HUES6 (cell line): ENCODE results near the gene LAMA2.

Experiments
- H3K27ac ChIP-seq: 2 replicates; pipeline ENCODE4 v1.7.0; 2013; ENCODE audit warnings: low read depth, mild to moderate bottlenecking, low read length, inconsistent platforms
- H3K27me3 ChIP-seq: 2 replicates; pipeline ENCODE4 v1.6.1; 2013; ENCODE audit warnings: low read length; ENCODE audit not compliant: control insufficient read depth, insufficient read depth
- H3K36me3 ChIP-seq: 2 replicates; pipeline ENCODE4 v1.6.1; 2013; ENCODE audit warnings: low read length; ENCODE audit not compliant: control insufficient read depth, insufficient read depth
- H3K4me1 ChIP-seq: 2 replicates; pipeline ENCODE4 v1.6.1; 2013; ENCODE audit warnings: low read length; ENCODE audit not compliant: control insufficient read depth, insufficient read depth
- H3K4me3 ChIP-seq: 2 replicates; pipeline ENCODE4 v1.5.1; 2013; ENCODE audit warnings: low read depth, low read length
- H3K9ac ChIP-seq: one replicate; pipeline ENCODE4 v1.6.1; 2013; ENCODE audit warnings: mild to moderate bottlenecking, low read length
- H3K9me3 ChIP-seq: 2 replicates; pipeline ENCODE4 v1.6.1; 2013; ENCODE audit warnings: low read depth, low read length; ENCODE audit not compliant: control insufficient read depth, insufficient read depth

LAMA2 gene

GRCh38 chr6:129105035-129105434 lies 222.1 kb downstream of the LAMA2 start:
- Histone ChIP-seq H3K27me3 (no peaks in the 10 kb centered on the region), H3K9me3 (no peaks in the 10 kb centered on the region), H3K4me1 (peaks cover 11% of the 10 kb centered on the region), H3K4me3 (no peak overlapping the region), H3K9ac (no peak overlapping the region), H3K36me3 (no peaks in the 10 kb centered on the region), H3K27ac (no peak overlapping the region)

GRCh38 chr6:129105793-129106192 lies 222.9 kb downstream of the LAMA2 start:
- H3K4me3 ChIP-seq = no peak overlapping the region
- no peak overlapping the region for H3K27ac ChIP-seq

GRCh38 chr6:129108337-129108736 lies 225.4 kb downstream of the LAMA2 start:
- no peak overlapping the region for H3K9ac ChIP-seq
- H3K36me3 ChIP-seq = no peaks in the 10 kb centered on the region
- no peak overlapping the region for H3K27ac ChIP-seq
- H3K27me3 ChIP-seq = no peaks in the 10 kb centered on the region
- no peaks in the 10 kb centered on the region for H3K9me3 ChIP-seq
- peaks cover 11% of the 10 kb centered on the region for H3K4me1 ChIP-seq
- no peak overlapping the region for H3K4me3 ChIP-seq

More at GRCh38 chr6:129105793-129106192, 222.9 kb downstream of the LAMA2 start:
- Histone ChIP-seq H3K4me1 (peaks cover 11% of the 10 kb centered on the region), H3K27me3 (no peaks in the 10 kb centered on the region), H3K36me3 (no peaks in the 10 kb centered on the region), H3K9me3 (no peaks in the 10 kb centered on the region), H3K9ac (no peak overlapping the region)

- H3K4me3 ChIP-seq = no peak overlapping the region
- H3K27ac ChIP-seq = no peak overlapping the region
- H3K9me3 ChIP-seq = no peaks in the 10 kb centered on the region
- H3K4me1 ChIP-seq = peaks cover 6% of the 10 kb centered on the region; the same call in 1 of the 2 replicates
- H3K27me3 ChIP-seq = no peaks in the 10 kb centered on the region
- H3K36me3 ChIP-seq = no peaks in the 10 kb centered on the region
- H3K9ac ChIP-seq = no peak overlapping the region
Observed at GRCh38 chr6:129110690-129111343, 227.9 kb downstream of the LAMA2 start.

GRCh38 chr6:129111346-129111745 lies 228.4 kb downstream of the LAMA2 start:
- no peaks in the 10 kb centered on the region for H3K9me3 ChIP-seq
- H3K27ac ChIP-seq = no peak overlapping the region
- no peaks in the 10 kb centered on the region for H3K36me3 ChIP-seq
- H3K4me3 ChIP-seq = no peak overlapping the region
- H3K4me1 ChIP-seq = peaks cover 1% of the 10 kb centered on the region; the same call in 1 of the 2 replicates
- no peak overlapping the region for H3K9ac ChIP-seq
- H3K27me3 ChIP-seq = no peaks in the 10 kb centered on the region

GRCh38 chr6:129111853-129112252 lies 228.9 kb downstream of the LAMA2 start:
- Histone ChIP-seq H3K4me1 (no peaks in the 10 kb centered on the region), H3K36me3 (no peaks in the 10 kb centered on the region), H3K27me3 (no peaks in the 10 kb centered on the region), H3K9me3 (no peaks in the 10 kb centered on the region), H3K27ac (no peak overlapping the region), H3K4me3 (no peak overlapping the region), H3K9ac (no peak overlapping the region)

GRCh38 chr6:129112591-129112990 lies 229.7 kb downstream of the LAMA2 start:
- Histone ChIP-seq H3K36me3 (no peaks in the 10 kb centered on the region), H3K9me3 (no peaks in the 10 kb centered on the region), H3K9ac (no peak overlapping the region), H3K27me3 (no peaks in the 10 kb centered on the region), H3K27ac (no peak overlapping the region), H3K4me1 (no peaks in the 10 kb centered on the region), H3K4me3 (no peak overlapping the region)

GRCh38 chr6:129113637-129114036 lies 230.7 kb downstream of the LAMA2 start:
- H3K4me1 ChIP-seq = no peaks in the 10 kb centered on the region
- no peak overlapping the region for H3K4me3 ChIP-seq
- H3K36me3 ChIP-seq = no peaks in the 10 kb centered on the region
- H3K9me3 ChIP-seq = no peaks in the 10 kb centered on the region
- H3K27me3 ChIP-seq = no peaks in the 10 kb centered on the region
- no peak overlapping the region for H3K27ac ChIP-seq
- H3K9ac ChIP-seq = no peak overlapping the region

- H3K27ac ChIP-seq = no peak overlapping the region
- H3K9ac ChIP-seq = no peak overlapping the region
- no peaks in the 10 kb centered on the region for H3K4me1 ChIP-seq
- H3K36me3 ChIP-seq = no peaks in the 10 kb centered on the region
- H3K4me3 ChIP-seq = no peak overlapping the region
- H3K27me3 ChIP-seq = no peaks in the 10 kb centered on the region
- H3K9me3 ChIP-seq = no peaks in the 10 kb centered on the region
Observed at GRCh38 chr6:129114636-129115391, 231.9 kb downstream of the LAMA2 start.

- Histone ChIP-seq H3K27me3 (no peaks in the 10 kb centered on the region), H3K9ac (no peak overlapping the region), H3K36me3 (no peaks in the 10 kb centered on the region), H3K4me3 (no peak overlapping the region), H3K4me1 (no peaks in the 10 kb centered on the region), H3K9me3 (no peaks in the 10 kb centered on the region), H3K27ac (no peak overlapping the region)
Observed at GRCh38 chr6:129115471-129115870, 232.5 kb downstream of the LAMA2 start.

- Histone ChIP-seq H3K27me3 (no peaks in the 10 kb centered on the region), H3K4me3 (no peak overlapping the region), H3K36me3 (no peaks in the 10 kb centered on the region), H3K27ac (no peak overlapping the region), H3K4me1 (no peaks in the 10 kb centered on the region; the same call in 1 of the 2 replicates), H3K9me3 (no peaks in the 10 kb centered on the region), H3K9ac (no peak overlapping the region)
Observed at GRCh38 chr6:129117355-129117754, 234.4 kb downstream of the LAMA2 start.
